HepG2 (cell line): ENCODE measurements around the gene DOCK4. TPM values are rescaled to one million over a fixed set of nuclear protein-coding genes. Genes with fewer than 3 reads are reported as not detected.

ENCODE experiments used
- AKNA ChIP-seq: sonication (generic); formaldehyde crosslinking; IDR thresholded peaks from 2 replicates; pipeline ENCODE4 v1.4.0; 2020; ENCODE audit warnings: missing genetic modification reagents, borderline replicate concordance
- CC2D1A ChIP-seq: sonication (generic); formaldehyde crosslinking; IDR thresholded peaks from 2 replicates; pipeline ENCODE4 v1.8.1; 2023; ENCODE audit warnings: mild to moderate bottlenecking, missing genetic modification reagents
- JUN ChIP-seq: sonication (generic); formaldehyde crosslinking; IDR thresholded peaks from 2 replicates; pipeline ENCODE4 v1.4.0; 2020; ENCODE audit warnings: mild to moderate bottlenecking, missing genetic modification reagents
- NFYC ChIP-seq: IDR thresholded peaks from 2 replicates; pipeline ENCODE4 v1.6.1; 2016; ENCODE audit warnings: missing genetic modification reagents, missing compliant biosample characterization
- PHF20 ChIP-seq: sonication (generic); formaldehyde crosslinking; IDR thresholded peaks from 2 replicates; pipeline ENCODE4 v1.5.0; 2020; ENCODE audit warnings: mild to moderate bottlenecking, missing genetic modification reagents
- POLR2AphosphoS2 ChIP-seq: IDR thresholded peaks from 2 replicates; pipeline ENCODE4 v1.6.1; 2011; ENCODE audit warnings: low read depth, low read length, improper control_type of control experiment
- SALL2 ChIP-seq: sonication (generic); formaldehyde crosslinking; IDR thresholded peaks from 2 replicates; pipeline ENCODE4 v1.8.1; 2023; ENCODE audit warnings: mild to moderate bottlenecking, missing genetic modification reagents, inconsistent platforms
- TEAD2 ChIP-seq: sonication (generic); formaldehyde crosslinking; IDR thresholded peaks from 2 replicates; pipeline ENCODE4 v1.9.0; 2021; ENCODE audit warnings: missing genetic modification reagents
- ZBTB3 ChIP-seq: sonication (generic); formaldehyde crosslinking; IDR thresholded peaks from 2 replicates; pipeline ENCODE4 v1.4.0; 2020; ENCODE audit warnings: low read depth, mild to moderate bottlenecking, moderate library complexity, missing genetic modification reagents, borderline replicate concordance
- ZIK1 ChIP-seq: sonication (generic); formaldehyde crosslinking; IDR thresholded peaks from 2 replicates; pipeline ENCODE4 v1.5.0; 2020; ENCODE audit warnings: mild to moderate bottlenecking, low read depth, missing genetic modification reagents, borderline replicate concordance
- ZNF230 ChIP-seq: sonication (generic); formaldehyde crosslinking; IDR thresholded peaks from 2 replicates; pipeline ENCODE4 v1.4.0; 2020; ENCODE audit warnings: mild to moderate bottlenecking, missing genetic modification reagents
- ZNF350 ChIP-seq: sonication (generic); formaldehyde crosslinking; IDR thresholded peaks from 2 replicates; pipeline ENCODE4 v1.4.0; 2020; ENCODE audit warnings: mild to moderate bottlenecking, low read depth, missing genetic modification reagents, borderline replicate concordance
- ZNF747 ChIP-seq: sonication (generic); formaldehyde crosslinking; IDR thresholded peaks from 2 replicates; pipeline ENCODE4 v1.8.1; 2023; ENCODE audit warnings: missing genetic modification reagents, mild to moderate bottlenecking, borderline replicate concordance
- ZNF816 ChIP-seq: sonication (generic); formaldehyde crosslinking; IDR thresholded peaks from 2 replicates; pipeline ENCODE4 v1.8.0; 2022; ENCODE audit warnings: missing genetic modification reagents, mild to moderate bottlenecking, borderline replicate concordance
- ZSCAN9 ChIP-seq: IDR thresholded peaks from 2 replicates; pipeline ENCODE4 v1.6.1; 2016; ENCODE audit warnings: borderline replicate concordance
- polyA plus RNA-seq, 8 experiments: library from polyadenylated mRNA; depleted of rRNA in 3 of 8; stranded (reverse) in 7 of 8; unstranded in 1 of 8; fragments of >200 nt; fragmentation: Illumina TruSeq in 4 of 8; extraction: Trizol in 4 of 8; gene quantifications; 2 replicates each; pipeline versions ENCODE4 v1.2.1 to v1.2.3, GENCODE V29; 2011 to 2016; ENCODE audit warnings: low read depth in 4 of 8, missing spikeins in 1 of 8, mixed read lengths in 1 of 8; ENCODE audit not compliant: insufficient read depth in 1 of 8
- total RNA-seq, 5 experiments: library from RNA; depleted of rRNA; stranded (reverse); fragments of >200 nt; fragmentation: Illumina TruSeq; extraction: Trizol; gene quantifications; 2 replicates each; pipeline ENCODE4 v1.2.3, GENCODE V29; 2016; ENCODE audit warnings: low read depth in 1 of 5
- TF ChIP-seq, protein P1 (sequence below): sonication (generic); formaldehyde crosslinking; IDR thresholded peaks from 2 replicates; pipeline ENCODE4 v1.4.0; 2020; ENCODE audit warnings: missing genetic modification reagents, mild to moderate bottlenecking, borderline replicate concordance
- TF ChIP-seq, protein P2 (sequence below): sonication (generic); formaldehyde crosslinking; IDR thresholded peaks from 2 replicates; pipeline ENCODE4 v1.5.1; 2020; ENCODE audit warnings: mild to moderate bottlenecking, missing genetic modification reagents, borderline replicate concordance

Gene DOCK4
- total and polyA plus RNA-seq, 2 of the 13 experiments (the other 11 are each of a cell fraction or from before 2014, with no cell fraction given): 13.5 to 17.4 TPM

GRCh38 chr7:112086496-112087254, 119.5 kb downstream of the DOCK4 start (continued):
- no peak for TF ChIP-seq AKNA (CRISPR knock-in tag)
- no peak; the same call in 1 of the 2 replicates for TF ChIP-seq ZSCAN9 (CRISPR knock-in tag)
- TF ChIP-seq TEAD2 (CRISPR knock-in tag): no peak
- TF ChIP-seq SALL2: no peak
- no peak for TF ChIP-seq JUN (CRISPR knock-in tag)
- TF ChIP-seq, protein P1, sequence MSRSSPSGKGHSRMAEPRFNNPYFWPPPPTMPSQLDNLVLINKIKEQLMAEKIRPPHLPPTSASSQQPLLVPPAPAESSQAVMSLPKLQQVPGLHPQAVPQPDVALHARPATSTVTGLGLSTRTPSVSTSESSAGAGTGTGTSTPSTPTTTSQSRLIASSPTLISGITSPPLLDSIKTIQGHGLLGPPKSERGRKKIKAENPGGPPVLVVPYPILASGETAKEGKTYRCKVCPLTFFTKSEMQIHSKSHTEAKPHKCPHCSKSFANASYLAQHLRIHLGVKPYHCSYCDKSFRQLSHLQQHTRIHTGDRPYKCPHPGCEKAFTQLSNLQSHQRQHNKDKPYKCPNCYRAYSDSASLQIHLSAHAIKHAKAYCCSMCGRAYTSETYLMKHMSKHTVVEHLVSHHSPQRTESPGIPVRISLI (CRISPR knock-in tag): no peak
- no peak for TF ChIP-seq PHF20 (CRISPR knock-in tag)
- no peak for TF ChIP-seq ZNF816 (CRISPR knock-in tag)
- no peak for TF ChIP-seq POLR2AphosphoS2
- peak; percentile 73; the same call in 1 of the 2 replicates for TF ChIP-seq ZIK1 (CRISPR knock-in tag)
- no peak for TF ChIP-seq NFYC (CRISPR knock-in tag)
- TF ChIP-seq ZNF747: no peak
- no peak for TF ChIP-seq CC2D1A (CRISPR knock-in tag)
- no peak for TF ChIP-seq ZNF230 (CRISPR knock-in tag)
- TF ChIP-seq ZBTB3 (CRISPR knock-in tag): no peak
- TF ChIP-seq, protein P2, sequence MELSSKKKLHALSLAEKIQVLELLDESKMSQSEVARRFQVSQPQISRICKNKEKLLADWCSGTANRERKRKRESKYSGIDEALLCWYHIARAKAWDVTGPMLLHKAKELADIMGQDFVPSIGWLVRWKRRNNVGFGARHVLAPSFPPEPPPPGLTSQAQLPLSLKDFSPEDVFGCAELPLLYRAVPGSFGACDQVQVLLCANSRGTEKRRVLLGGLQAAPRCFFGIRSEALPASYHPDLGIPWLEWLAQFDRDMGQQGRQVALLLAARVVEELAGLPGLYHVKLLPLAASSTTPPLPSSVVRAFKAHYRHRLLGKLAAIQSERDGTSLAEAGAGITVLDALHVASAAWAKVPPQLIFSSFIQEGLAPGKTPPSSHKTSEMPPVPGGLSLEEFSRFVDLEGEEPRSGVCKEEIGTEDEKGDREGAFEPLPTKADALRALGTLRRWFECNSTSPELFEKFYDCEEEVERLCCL (CRISPR knock-in tag): no peak
- no peak for TF ChIP-seq ZNF350 (CRISPR knock-in tag)
